ENCODE results near the gene SIX3.

- TF ChIP-seq CTCF (IDR thresholded peaks at IDR 0.05) (no peak), POLR2A (IDR thresholded peaks at IDR 0.05) (no peak)
These were observed 11.7 kb upstream of the SIX3 start for GRCh38 chr2:44929735-44930273.
